HepG2 (cell line): ENCODE measurements around the gene CDR2L. TPM values are rescaled to one million over a fixed set of nuclear protein-coding genes. Genes with fewer than 3 reads are reported as not detected.
A peak's percentile ranks its signal among the peaks of the same experiment; 100 is the strongest.

Source experiments
- ARID2 ChIP-seq: sonication (generic); formaldehyde crosslinking; IDR thresholded peaks from 2 replicates; pipeline ENCODE4 v1.8.1; 2022; ENCODE audit warnings: mild to moderate bottlenecking, missing genetic modification reagents, borderline replicate concordance
- DDIT3 ChIP-seq: sonication (generic); formaldehyde crosslinking; IDR thresholded peaks from 2 replicates; pipeline ENCODE4 v1.4.0; 2020; ENCODE audit warnings: mild to moderate bottlenecking, missing genetic modification reagents
- FOSL2 ChIP-seq: sonication (generic); formaldehyde crosslinking; IDR thresholded peaks from 2 replicates; pipeline ENCODE4 v1.4.0; 2020; ENCODE audit warnings: missing genetic modification reagents
- KDM5B ChIP-seq: sonication (generic); formaldehyde crosslinking; IDR thresholded peaks from 2 replicates; pipeline ENCODE4 v1.4.0; 2020; ENCODE audit warnings: missing genetic modification reagents, mild to moderate bottlenecking, borderline replicate concordance
- MYPOP ChIP-seq: sonication (generic); formaldehyde crosslinking; IDR thresholded peaks from 2 replicates; pipeline ENCODE4 v1.8.1; 2023; ENCODE audit warnings: mild to moderate bottlenecking, moderate library complexity, missing genetic modification reagents
- PHF21A ChIP-seq: sonication (generic); formaldehyde crosslinking; IDR thresholded peaks from 2 replicates; pipeline ENCODE4 v1.5.0; 2020; ENCODE audit warnings: mild to moderate bottlenecking, missing genetic modification reagents
- SP4 ChIP-seq: sonication (generic); formaldehyde crosslinking; IDR thresholded peaks from 2 replicates; pipeline ENCODE4 v1.8.1; 2023; ENCODE audit warnings: mild to moderate bottlenecking, missing genetic modification reagents
- ZBTB3 ChIP-seq: sonication (generic); formaldehyde crosslinking; IDR thresholded peaks from 2 replicates; pipeline ENCODE4 v1.4.0; 2020; ENCODE audit warnings: low read depth, mild to moderate bottlenecking, moderate library complexity, missing genetic modification reagents, borderline replicate concordance
- ZBTB34 ChIP-seq: sonication (generic); formaldehyde crosslinking; IDR thresholded peaks from 2 replicates; pipeline ENCODE4 v1.8.0; 2022; ENCODE audit warnings: mild to moderate bottlenecking, missing genetic modification reagents
- ZNF3 ChIP-seq: IDR thresholded peaks from 2 replicates; pipeline ENCODE4 v1.7.0; 2017; ENCODE audit warnings: inconsistent platforms
- ZNF512 ChIP-seq: sonication (generic); formaldehyde crosslinking; IDR thresholded peaks from 2 replicates; pipeline ENCODE4 v1.4.0; 2020; ENCODE audit warnings: mild to moderate bottlenecking, missing genetic modification reagents
- ZNF644 ChIP-seq: IDR thresholded peaks from 2 replicates; pipeline ENCODE4 v1.6.1; 2016; ENCODE audit warnings: low read depth
- ZNF687 ChIP-seq: sonication (generic); formaldehyde crosslinking; IDR thresholded peaks from 2 replicates; pipeline ENCODE4 v1.5.1; 2020; ENCODE audit warnings: mild to moderate bottlenecking, missing genetic modification reagents, moderate library complexity
- ZSCAN12 ChIP-seq: sonication (generic); formaldehyde crosslinking; IDR thresholded peaks from 2 replicates; pipeline ENCODE4 v1.9.0; 2021; ENCODE audit warnings: mild to moderate bottlenecking, missing genetic modification reagents
- ZSCAN21 ChIP-seq: sonication (generic); formaldehyde crosslinking; IDR thresholded peaks from 2 replicates; pipeline ENCODE4 v1.8.0; 2022; ENCODE audit warnings: mild to moderate bottlenecking, missing genetic modification reagents, moderate library complexity, borderline replicate concordance
- polyA plus RNA-seq, 8 experiments: library from polyadenylated mRNA; depleted of rRNA in 3 of 8; stranded (reverse) in 7 of 8; unstranded in 1 of 8; fragments of >200 nt; fragmentation: Illumina TruSeq in 4 of 8; extraction: Trizol in 4 of 8; gene quantifications; 2 replicates each; pipeline versions ENCODE4 v1.2.1 to v1.2.3, GENCODE V29; 2011 to 2016; ENCODE audit warnings: low read depth in 4 of 8, missing spikeins in 1 of 8, mixed read lengths in 1 of 8; ENCODE audit not compliant: insufficient read depth in 1 of 8
- total RNA-seq, 5 experiments: library from RNA; depleted of rRNA; stranded (reverse); fragments of >200 nt; fragmentation: Illumina TruSeq; extraction: Trizol; gene quantifications; 2 replicates each; pipeline ENCODE4 v1.2.3, GENCODE V29; 2016; ENCODE audit warnings: low read depth in 1 of 5

Gene CDR2L
- total and polyA plus RNA-seq, 2 of the 13 experiments (the other 11 are each of a cell fraction or from before 2014, with no cell fraction given), result 1.9 to 2.1 TPM

GRCh38 chr17:75034236-75034908, 46.9 kb downstream of the CDR2L start (continued):
- TF ChIP-seq ZBTB34 (CRISPR knock-in tag), result peak; percentile 91
- peak; percentile 49; the same call in 1 of the 2 replicates for TF ChIP-seq ZNF644
- TF ChIP-seq ZNF3 (CRISPR knock-in tag), result no peak; the same call in 1 of the 2 replicates
- TF ChIP-seq KDM5B (CRISPR knock-in tag), result peak; percentile 50
- TF ChIP-seq DDIT3 (CRISPR knock-in tag), result no peak; the same call in 1 of the 2 replicates
- 0 out of 2 replicates have a peak, but pooled peaks have one; percentile 63 for TF ChIP-seq ZNF512
- peak; percentile 70; the same call in 1 of the 2 replicates for TF ChIP-seq ARID2 (CRISPR knock-in tag)
- no peak for TF ChIP-seq SP4 (CRISPR knock-in tag)
- TF ChIP-seq ZSCAN12 (CRISPR knock-in tag), result no peak
- peak; percentile 66 for TF ChIP-seq FOSL2 (CRISPR knock-in tag)
- TF ChIP-seq ZNF687 (CRISPR knock-in tag), result peak; percentile 89
- TF ChIP-seq ZBTB3 (CRISPR knock-in tag), result no peak
- TF ChIP-seq PHF21A, result peak; percentile 56; the same call in 1 of the 2 replicates
- TF ChIP-seq MYPOP (CRISPR knock-in tag), result peak; percentile 81
- TF ChIP-seq ZSCAN21 (CRISPR knock-in tag), result peak; percentile 93; the same call in 1 of the 2 replicates
